Aorta (tissue), 5 donors: ENCODE data around the gene HCFC1. TPM values are rescaled to one million over a fixed set of nuclear protein-coding genes. Genes with fewer than 3 reads are reported as not detected.

Experiments used
- ATAC-seq: fragments of 200-7000 bp; cut with Tn5 transposase; one replicate; pipeline ENCODE4 v1.9.1; 2022; ENCODE audit warnings: moderate library complexity; ENCODE audit not compliant: low FRiP score
- DNase-seq, 2 donors: peaks; one replicate each; pipeline ENCODE4 v3.0.0-alpha.2; 2020
- H3K27ac ChIP-seq, 2 donors: one replicate each; pipeline ENCODE4 v1.5.1; 2013; ENCODE audit warnings: low read length in 2 of 2, mild to moderate bottlenecking in 2 of 2, moderate library complexity in 2 of 2, control low read depth in 1 of 2, inconsistent platforms in 1 of 2, low read depth in 1 of 2
- H3K27me3 ChIP-seq, 2 donors: one replicate each; pipeline ENCODE4 v1.6.1; 2013; ENCODE audit warnings: control low read depth in 1 of 2, low read length in 1 of 2, mild to moderate bottlenecking in 1 of 2, moderate library complexity in 1 of 2; ENCODE audit not compliant: insufficient read depth in 2 of 2, control insufficient read depth in 1 of 2
- H3K36me3 ChIP-seq, 2 donors: one replicate each; pipeline ENCODE4 v1.6.1; 2013; ENCODE audit warnings: control low read depth in 1 of 2, low read length in 1 of 2, mild to moderate bottlenecking in 1 of 2; ENCODE audit not compliant: insufficient read depth in 2 of 2, control insufficient read depth in 1 of 2
- H3K4me1 ChIP-seq, 2 donors: one replicate each; pipeline ENCODE4 v1.6.1; 2013; ENCODE audit warnings: low read length in 2 of 2, control low read depth in 1 of 2, mild to moderate bottlenecking in 1 of 2, moderate library complexity in 1 of 2; ENCODE audit not compliant: insufficient read depth in 2 of 2, control insufficient read depth in 1 of 2
- H3K4me3 ChIP-seq, 2 donors: one replicate each; pipeline ENCODE4 v1.5.1; 2013; ENCODE audit warnings: low read length in 2 of 2, control low read depth in 1 of 2, mild to moderate bottlenecking in 1 of 2
- H3K9me3 ChIP-seq: one replicate; pipeline ENCODE4 v1.6.1; 2013; ENCODE audit warnings: mild to moderate bottlenecking, low read length; ENCODE audit not compliant: control insufficient read depth
- WGBS, 2 donors: extraction: QIAGEN DNeasy Blood & Tissue Kit; methylation state at CpG; one replicate each; pipeline ENCODE4 v1.1.7; 2013; 5-methylcytosine and 5-hydroxymethylcytosine counted together
- intact Hi-C, 2 donors: fragments of 100-400 bp; cut with DNase I; formaldehyde crosslinking; loops; one replicate each; pipeline versions ENCODE4 v1.14.2 to v1.15.0; 2022
- long read RNA-seq, 2 donors: library from polyadenylated mRNA; unstranded; transcript quantifications; one replicate each; pipeline ENCODE4 v2.0.0, GENCODE V29; 2020 to 2021
- polyA plus RNA-seq, 2 donors: library from polyadenylated mRNA; stranded (reverse); fragments of 200-250 nt; gene quantifications; one replicate each; pipeline ENCODE4 v1.2.3, GENCODE V29; 2013
- total RNA-seq, 2 donors: library from RNA; stranded (reverse); fragmentation: NEBNext Ultra II Directional; extraction: Animal tissue kit (Norgen Biotek cat#: 25700); gene quantifications; one replicate each; pipeline ENCODE4 v1.2.1, GENCODE V29; 2021
- donor health status: healthy with polysubstance abuse.
- donor health status: Bipolar disorder and iron deficiency.
- donor health status: DM: no; HTN: no; CAD: no.
- donor health status: DM: no; HTN: no; CAD: no.
- donor health status: DM: yes; HTN: yes; CAD: no.

The HCFC1 gene
- total RNA-seq (10 to 100 TPM; 41.6 to 41.8 TPM), polyA plus RNA-seq (10 to 100 TPM in 1 of 2 donors, 1 to 10 TPM in 1; 6.5 to 20.3 TPM)
- long read RNA-seq, donor 1, partial matches to known transcripts, result 25 of 28 reads
- long read RNA-seq, donor 1, other reads (novel, unspliced or antisense), result 3 of 28 reads
- long read RNA-seq, donor 2, partial matches to known transcripts, result 12 of 28 reads
- long read RNA-seq, donor 2, other reads (novel, unspliced or antisense), result 16 of 28 reads

GRCh38 chrX:153971450-153972367 is at the start of gene HCFC1:
HCFC1 (minus strand) TSS chrX:153971818; CDS start chrX:153970840, 978 bp downstream.
- Histone ChIP-seq H3K27ac (peak within 1 kb of the TSS; percentile 45 to 98), H3K27me3 (no peaks in the 10 kb centered on the region), H3K4me3 (peak within 1 kb of the TSS; percentile 49 to 77), H3K4me1 (peaks cover 0 to 4% of the 10 kb centered on the region in 2 donors), H3K36me3 (no peaks in the 10 kb centered on the region), H3K9me3 (no peaks in the 10 kb centered on the region)
- intact Hi-C loops, result loop anchor here in 1 of 2 donors (2.0 kb wide), 1 partner anchor 43 kb away; no protein-coding TSS in a partner anchor
- DNase-seq, result peak; percentile 98
- 0 to 10% methylated on average over 95 to 96 of the region's 96 CpGs for WGBS, 2 donors
- peak; percentile 87 for ATAC-seq

DNA sequence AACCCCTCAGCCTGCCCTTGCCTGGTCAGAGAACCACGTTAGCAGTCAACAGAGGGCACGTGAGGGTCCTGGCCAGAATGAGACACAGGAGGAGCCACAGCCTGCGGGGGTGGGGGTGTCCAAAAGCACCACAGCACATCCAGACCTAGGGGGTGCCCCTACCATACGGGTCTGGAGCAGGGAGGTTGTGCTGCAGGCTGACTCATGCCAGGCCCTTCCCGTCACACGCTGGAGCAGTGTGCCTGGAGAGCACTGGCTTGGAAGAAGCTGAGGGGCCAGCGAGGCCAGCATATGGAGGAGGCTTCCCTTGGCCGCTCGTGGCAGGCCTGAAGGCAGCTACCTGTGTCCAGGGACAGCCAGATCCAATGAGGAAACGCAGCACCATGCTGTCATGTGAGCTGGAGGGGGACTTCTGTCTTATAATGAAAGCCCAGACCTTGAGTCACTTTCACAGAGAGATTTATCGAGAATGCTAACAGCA is 49.6 kb upstream of the HCFC1 start:
- Histone ChIP-seq H3K9me3 (no peaks in the 10 kb centered on the region), H3K27me3 (no peaks in the 10 kb centered on the region), H3K27ac (no peak overlapping the region), H3K4me3 (no peak overlapping the region), H3K36me3 (no peaks in the 10 kb centered on the region), H3K4me1 (no peaks in the 10 kb centered on the region)
- 64 to 78% methylated on average over 11 of the region's 11 CpGs for WGBS, 2 donors
- DNase-seq (no peak), ATAC-seq (no peak)
- intact Hi-C loops, result loop anchor here in 1 of 2 donors (5.0 kb wide), 1 partner anchor 76 kb away; the partner anchor contains the start of gene MECP2

DNA sequence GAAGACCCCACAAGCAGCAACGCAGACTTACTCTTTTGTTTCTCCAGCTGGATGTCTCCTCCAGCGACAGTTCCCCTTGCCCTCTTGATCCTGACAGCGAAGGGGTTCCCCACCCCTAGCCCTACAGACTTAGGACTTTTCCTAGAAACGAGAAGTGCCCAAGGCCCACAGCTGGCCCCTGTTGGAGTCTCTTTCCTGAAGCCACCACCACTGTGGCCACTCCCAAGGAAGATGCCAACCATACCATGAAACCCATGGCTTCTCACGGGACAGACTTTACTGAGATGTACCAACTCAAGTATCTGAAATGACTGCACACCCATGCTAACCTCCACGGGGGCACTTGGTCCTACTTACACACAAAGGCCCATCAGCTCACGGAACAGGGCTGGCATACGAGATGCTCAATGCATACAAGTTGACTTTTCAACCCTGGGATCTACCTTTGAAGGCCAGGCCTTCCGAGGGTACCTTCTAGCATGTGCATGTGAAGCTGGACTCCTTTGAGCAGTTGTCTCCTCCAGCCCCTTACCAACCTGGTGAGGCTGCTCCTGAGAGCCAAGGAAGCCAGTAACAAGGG is 49.0 kb upstream of the HCFC1 start:
- Histone ChIP-seq H3K36me3 (no peaks in the 10 kb centered on the region), H3K4me3 (no peak overlapping the region), H3K27me3 (no peaks in the 10 kb centered on the region), H3K9me3 (no peaks in the 10 kb centered on the region), H3K27ac (peak overlapping the region in 1 of 2 donors; percentile 51), H3K4me1 (no peaks in the 10 kb centered on the region)
- DNase-seq (no peak), ATAC-seq (no peak)
- WGBS, 2 donors, result 73 to 77% methylated on average over 9 of the region's 9 CpGs
- intact Hi-C loops, result loop anchor here in 1 of 2 donors (5.0 kb wide), 1 partner anchor 77 kb away; the partner anchor contains the start of gene MECP2

DNA sequence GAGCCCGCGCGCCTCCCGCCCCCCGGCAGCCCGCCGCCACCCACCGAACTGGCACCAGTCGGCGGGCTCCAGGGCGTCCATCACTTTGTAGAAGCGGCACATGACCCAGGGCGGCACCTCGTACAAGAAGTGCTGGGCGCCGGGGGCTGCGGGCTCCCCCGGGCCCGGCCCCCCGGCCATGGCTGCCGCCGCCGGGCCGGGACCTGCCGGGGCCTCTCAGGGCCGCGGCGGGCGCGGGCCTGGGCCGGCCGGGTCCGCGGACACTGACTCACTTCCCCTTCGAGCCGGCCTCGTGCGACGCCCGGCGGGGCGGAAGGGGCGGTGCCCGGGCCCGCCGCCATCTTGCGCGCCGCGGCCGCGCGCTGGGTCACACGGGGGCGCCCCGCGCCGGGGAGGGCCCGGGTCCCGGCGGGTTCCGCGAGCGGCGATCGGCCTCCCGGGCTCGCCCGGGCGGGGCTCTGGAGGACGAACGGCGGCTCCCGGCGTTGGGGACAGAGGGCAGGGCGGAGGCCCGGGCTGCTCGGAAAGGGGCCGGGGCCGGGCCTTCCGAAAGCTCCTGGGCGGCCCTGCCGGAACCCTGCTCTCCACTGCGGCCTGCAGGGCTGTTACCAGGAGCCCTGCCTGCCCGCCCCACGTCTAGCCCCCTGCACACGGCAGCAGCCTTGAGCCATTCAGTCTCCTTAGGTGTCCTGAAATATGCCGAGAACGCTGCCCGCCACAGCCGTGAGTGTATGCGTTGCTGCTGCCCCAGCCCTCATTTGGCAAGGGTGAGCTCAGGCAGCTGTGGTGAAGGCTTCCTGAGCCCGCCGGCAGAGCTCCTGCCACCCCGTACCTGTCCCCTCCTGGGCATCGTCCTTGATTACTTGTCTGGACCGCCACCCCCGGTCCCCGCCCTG is 48.3 kb upstream of the HCFC1 start, which contains the start of gene IRAK1:
IRAK1 (minus strand) TSS at position 270 of the 896 bp plus-strand sequence; CDS start at position 180, 90 bp downstream.
- no peaks in the 10 kb centered on the region for H3K4me1 ChIP-seq
- peak; percentile 74 to 86 for DNase-seq
- intact Hi-C loops, result loop anchor here in 1 of 2 donors (5.0 kb wide), 2 partner anchors 32 to 77 kb away; partner anchors contain the start of gene MECP2

DNA sequence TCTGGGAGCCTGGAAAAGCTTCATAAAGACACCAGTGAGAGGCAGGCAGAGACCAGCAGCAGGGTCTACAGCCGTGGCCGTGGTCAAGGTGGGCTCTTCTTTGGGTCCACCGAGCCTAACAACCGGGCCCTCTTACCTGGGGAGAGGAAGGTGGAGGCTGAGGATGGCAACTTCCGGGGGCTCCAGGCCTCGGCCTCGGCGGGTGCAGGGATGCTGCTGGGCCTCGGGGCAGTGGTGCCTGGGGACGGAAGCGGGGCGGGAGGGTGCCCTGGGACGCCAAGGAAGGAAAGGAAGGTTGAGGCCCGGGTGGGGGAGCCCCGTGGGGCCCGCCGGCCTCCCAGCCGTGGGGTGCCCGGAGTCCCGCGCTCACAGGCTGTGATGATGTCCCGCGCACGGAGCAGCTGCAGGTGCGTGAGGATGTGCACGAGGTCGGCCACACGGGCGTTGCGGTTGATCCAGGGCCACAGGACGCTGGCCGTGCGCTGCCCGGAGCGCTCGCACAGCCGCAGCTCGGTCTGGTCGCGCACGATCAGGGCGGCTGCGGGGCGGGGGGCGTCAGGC is 47.5 kb upstream of the HCFC1 start:
- no peaks in the 10 kb centered on the region for H3K36me3 ChIP-seq
- peak overlapping the region in 1 of 2 donors; percentile 21 for H3K27ac ChIP-seq
- no peaks in the 10 kb centered on the region for H3K27me3 ChIP-seq
- no peaks in the 10 kb centered on the region for H3K4me1 ChIP-seq
- 4 to 47% methylated on average over 35 to 45 of the region's 45 CpGs for WGBS, 2 donors
- intact Hi-C loops, result loop anchor here in 1 of 2 donors (5.0 kb wide), 1 partner anchor 33 kb away; no protein-coding TSS in a partner anchor
- no peaks in the 10 kb centered on the region for H3K9me3 ChIP-seq
- ATAC-seq, result no peak
- H3K4me3 ChIP-seq, result peak overlapping the region; percentile 32 to 59
- peak in 1 of 2 donors; percentile 47 for DNase-seq

More for the DNA sequence above, 48.3 kb upstream of the HCFC1 start, which contains the start of gene IRAK1:
- no peaks in the 10 kb centered on the region for H3K27me3 ChIP-seq
- WGBS, 2 donors, result 2 to 26% methylated on average over 56 to 99 of the region's 99 CpGs
- ATAC-seq, result peak; percentile 60
- peak within 1 kb of the TSS in 1 of 2 donors; percentile 41 for H3K27ac ChIP-seq
- no peaks in the 10 kb centered on the region for H3K36me3 ChIP-seq
- H3K4me3 ChIP-seq, result peak within 1 kb of the TSS; percentile 32 to 59
- no peaks in the 10 kb centered on the region for H3K9me3 ChIP-seq

GRCh38 chrX:154018518-154019060 is 47.0 kb upstream of the HCFC1 start:
- H3K9me3 ChIP-seq, result no peaks in the 10 kb centered on the region
- no peaks in the 10 kb centered on the region for H3K27me3 ChIP-seq
- no peak overlapping the region for H3K4me3 ChIP-seq
- DNase-seq, result no peak
- intact Hi-C loops, result loop anchor here in 1 of 2 donors (5.0 kb wide), 1 partner anchor 34 kb away; no protein-coding TSS in a partner anchor
- H3K27ac ChIP-seq, result no peak overlapping the region
- no peaks in the 10 kb centered on the region for H3K36me3 ChIP-seq
- no peaks in the 10 kb centered on the region for H3K4me1 ChIP-seq
- ATAC-seq, result no peak
- 85% methylated on average over 15 of the region's 15 CpGs for WGBS, 2 donors

DNA sequence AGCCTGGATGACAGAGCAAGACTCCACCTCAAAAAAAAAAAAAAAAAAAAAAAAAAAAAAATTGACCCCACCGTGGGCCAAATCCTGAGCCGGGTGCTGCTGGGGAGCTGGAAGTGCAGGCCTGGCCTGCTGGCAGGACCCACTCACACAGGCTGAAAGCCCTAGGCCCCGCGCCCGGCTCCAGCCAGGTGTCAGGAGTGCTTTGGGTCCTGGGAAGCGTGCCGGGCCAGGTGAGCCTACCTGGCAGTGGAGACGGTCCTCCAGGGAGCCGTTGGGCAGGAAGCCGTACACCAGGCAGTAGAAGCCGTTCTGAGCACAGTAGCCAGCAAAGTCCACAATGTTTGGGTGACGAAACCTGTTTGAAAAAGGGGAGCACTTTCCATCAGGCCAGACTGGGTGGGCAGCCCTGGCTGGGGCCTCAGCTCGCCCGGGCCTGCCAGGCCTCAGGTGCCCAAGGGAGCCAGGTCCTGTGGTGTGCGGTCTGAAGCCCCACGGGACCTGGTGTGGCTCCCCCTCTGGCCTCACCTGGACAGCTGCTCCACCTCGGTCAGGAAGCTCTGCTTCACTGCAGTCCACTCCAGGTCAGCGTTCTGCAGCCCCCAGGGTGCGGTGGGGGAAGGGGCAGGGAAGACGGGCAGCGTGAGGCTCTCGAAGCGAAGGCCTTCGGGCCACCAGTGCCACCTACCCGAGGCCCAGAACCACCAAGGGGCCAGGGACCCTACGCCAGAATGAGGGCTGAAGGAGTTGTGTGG is 46.3 kb upstream of the HCFC1 start:
- Histone ChIP-seq H3K4me1 (no peaks in the 10 kb centered on the region), H3K4me3 (no peak overlapping the region), H3K27me3 (no peaks in the 10 kb centered on the region), H3K27ac (no peak overlapping the region), H3K36me3 (no peaks in the 10 kb centered on the region), H3K9me3 (no peaks in the 10 kb centered on the region)
- WGBS, 2 donors, result 91 to 92% methylated on average over 26 of the region's 26 CpGs
- intact Hi-C loops, result loop anchor here in 1 of 2 donors (5.0 kb wide), 1 partner anchor 34 kb away; no protein-coding TSS in a partner anchor
- ATAC-seq, result no peak
- peak in 1 of 2 donors; percentile 43 for DNase-seq
